GM13977 (cell line): ENCODE data around the gene DOCK9.

Source experiments
- DNase-seq: peaks from one replicate; pipeline ENCODE4 v3.0.0; 2012; ENCODE audit warnings: low spot score
- in situ Hi-C: fragments of 300-500 bp; cut with MboI; formaldehyde crosslinking; loops from one replicate; pipeline ENCODE4 v1.12.0; 2022; ENCODE audit warnings: low sequenced_read_pairs, low pct_unique_long_range_greater_than_20kb, mixed read lengths, inconsistent platforms; ENCODE audit not compliant: unreplicated experiment
- TF ChIP-seq, protein P1 (sequence below): IDR thresholded peaks from 2 replicates; pipeline ENCODE4 v1.5.1; 2012; ENCODE audit warnings: mild to moderate bottlenecking, control low read depth; ENCODE audit not compliant: insufficient read depth; ENCODE audit errors: extremely low read depth, missing control alignments

The DOCK9 gene

DNA sequence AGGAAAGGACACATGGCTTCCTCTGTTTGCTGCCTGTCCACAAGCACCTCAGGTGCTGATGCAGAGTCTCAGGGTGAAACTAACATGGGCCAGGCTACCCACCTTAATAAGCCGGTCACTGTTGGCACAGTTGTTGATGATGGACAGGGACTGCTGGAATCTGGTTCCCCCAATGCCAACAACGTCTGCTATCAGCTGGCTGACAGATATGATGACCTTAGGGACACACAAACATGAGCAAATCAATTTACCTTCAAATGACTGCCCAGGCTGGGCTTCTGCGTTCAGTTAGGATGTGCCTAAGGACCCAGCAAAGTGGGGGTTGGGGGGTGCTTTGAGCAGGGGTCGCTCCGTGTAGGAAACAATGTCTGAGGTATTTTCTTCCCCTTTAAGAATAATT is 148.3 kb downstream of the DOCK9 start:
- in situ Hi-C loops = loop anchor here (25.0 kb wide), 1 partner anchor 967 kb away; no protein-coding TSS in a partner anchor
- TF ChIP-seq, protein P1, sequence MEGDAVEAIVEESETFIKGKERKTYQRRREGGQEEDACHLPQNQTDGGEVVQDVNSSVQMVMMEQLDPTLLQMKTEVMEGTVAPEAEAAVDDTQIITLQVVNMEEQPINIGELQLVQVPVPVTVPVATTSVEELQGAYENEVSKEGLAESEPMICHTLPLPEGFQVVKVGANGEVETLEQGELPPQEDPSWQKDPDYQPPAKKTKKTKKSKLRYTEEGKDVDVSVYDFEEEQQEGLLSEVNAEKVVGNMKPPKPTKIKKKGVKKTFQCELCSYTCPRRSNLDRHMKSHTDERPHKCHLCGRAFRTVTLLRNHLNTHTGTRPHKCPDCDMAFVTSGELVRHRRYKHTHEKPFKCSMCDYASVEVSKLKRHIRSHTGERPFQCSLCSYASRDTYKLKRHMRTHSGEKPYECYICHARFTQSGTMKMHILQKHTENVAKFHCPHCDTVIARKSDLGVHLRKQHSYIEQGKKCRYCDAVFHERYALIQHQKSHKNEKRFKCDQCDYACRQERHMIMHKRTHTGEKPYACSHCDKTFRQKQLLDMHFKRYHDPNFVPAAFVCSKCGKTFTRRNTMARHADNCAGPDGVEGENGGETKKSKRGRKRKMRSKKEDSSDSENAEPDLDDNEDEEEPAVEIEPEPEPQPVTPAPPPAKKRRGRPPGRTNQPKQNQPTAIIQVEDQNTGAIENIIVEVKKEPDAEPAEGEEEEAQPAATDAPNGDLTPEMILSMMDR = no peak
- no peak for DNase-seq

DNA sequence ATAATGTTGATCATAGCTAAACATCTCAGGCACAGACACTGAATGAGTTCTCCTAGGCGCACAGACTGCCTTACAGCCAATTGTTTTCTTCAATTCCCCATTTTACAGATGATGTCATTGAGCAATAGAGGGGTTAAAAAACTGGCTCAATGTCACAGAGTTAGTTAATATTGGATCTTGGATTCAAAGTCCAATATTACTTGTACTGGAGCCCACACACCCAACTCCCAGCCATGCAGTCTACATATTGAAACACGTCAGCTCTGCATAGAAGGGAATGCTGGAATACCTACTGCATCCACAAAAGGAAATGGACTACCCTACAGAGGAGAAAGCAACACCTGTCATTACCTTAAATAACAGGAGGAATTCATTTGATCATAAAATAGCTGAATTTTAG is 149.2 kb downstream of the DOCK9 start:
- in situ Hi-C loops = loop anchor here (25.0 kb wide), 1 partner anchor 966 kb away; no protein-coding TSS in a partner anchor
- TF ChIP-seq, protein P1 = no peak
- DNase-seq = no peak

DNA sequence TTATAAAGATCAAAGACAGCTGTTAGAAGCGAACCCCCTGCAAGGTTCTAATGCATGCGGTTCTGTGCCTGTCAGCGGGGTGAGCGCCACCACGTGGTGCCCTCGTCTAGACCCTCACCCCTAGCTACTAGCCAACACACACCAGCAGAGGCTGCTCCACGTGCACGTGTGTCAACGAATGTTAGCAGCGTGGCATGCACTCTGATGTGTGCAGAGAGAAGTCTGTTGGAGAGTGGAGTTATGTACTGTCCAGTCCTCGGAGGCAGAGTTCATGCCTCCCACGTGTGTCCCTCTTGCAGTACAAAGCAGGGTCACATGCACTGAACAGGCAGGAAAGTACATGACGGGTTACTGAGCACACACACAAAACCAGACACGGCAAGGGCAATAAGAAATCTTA is 150.4 kb downstream of the DOCK9 start:
- in situ Hi-C loops = loop anchor here (25.0 kb wide), 1 partner anchor 965 kb away; no protein-coding TSS in a partner anchor
- DNase-seq = no peak
- TF ChIP-seq, protein P1 = no peak

DNA sequence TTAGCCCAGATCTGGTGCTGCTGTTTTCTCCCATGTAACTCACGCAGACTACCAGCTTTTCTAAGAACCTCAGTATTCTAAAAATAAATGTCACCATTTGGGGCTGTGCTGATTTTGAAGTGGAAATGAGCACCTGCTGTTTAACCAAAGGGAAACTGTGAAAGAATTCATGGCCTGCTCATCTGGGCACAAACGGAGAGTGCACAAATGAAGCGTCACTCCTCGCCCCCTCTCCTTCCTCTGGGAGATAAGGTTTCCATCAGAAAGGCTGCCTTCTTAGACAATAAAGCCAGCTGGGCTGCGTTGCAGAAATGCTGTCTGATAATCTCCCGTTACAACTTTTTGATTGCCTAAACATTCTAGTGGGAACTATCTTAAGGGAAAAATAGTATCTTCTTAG is 151.7 kb downstream of the DOCK9 start:
- no peak for DNase-seq
- TF ChIP-seq, protein P1 = no peak
- in situ Hi-C loops = loop anchor here (25.0 kb wide), 1 partner anchor 964 kb away; no protein-coding TSS in a partner anchor

DNA sequence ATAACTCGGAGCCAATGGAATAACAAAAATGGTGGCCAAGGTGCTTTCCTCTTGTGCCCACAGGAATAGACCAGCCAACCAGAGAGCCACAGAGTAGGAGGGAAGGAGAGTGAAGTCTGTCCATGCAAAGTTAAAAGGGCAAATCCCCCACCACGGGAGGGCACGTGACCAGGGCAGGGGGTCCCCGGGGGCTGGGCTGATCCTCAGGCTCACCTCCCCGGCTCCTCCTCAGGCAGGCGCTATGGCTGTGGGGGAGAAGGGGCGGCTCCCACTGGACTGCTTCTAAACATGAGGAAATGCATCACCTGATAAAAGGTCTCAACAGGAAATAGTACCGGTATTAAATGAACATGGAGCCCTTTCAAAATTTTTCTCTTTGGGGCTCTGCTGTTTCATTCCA is 152.2 kb downstream of the DOCK9 start:
- TF ChIP-seq, protein P1 = no peak
- DNase-seq = no peak
- in situ Hi-C loops = loop anchor here (25.0 kb wide), 1 partner anchor 963 kb away; no protein-coding TSS in a partner anchor

DNA sequence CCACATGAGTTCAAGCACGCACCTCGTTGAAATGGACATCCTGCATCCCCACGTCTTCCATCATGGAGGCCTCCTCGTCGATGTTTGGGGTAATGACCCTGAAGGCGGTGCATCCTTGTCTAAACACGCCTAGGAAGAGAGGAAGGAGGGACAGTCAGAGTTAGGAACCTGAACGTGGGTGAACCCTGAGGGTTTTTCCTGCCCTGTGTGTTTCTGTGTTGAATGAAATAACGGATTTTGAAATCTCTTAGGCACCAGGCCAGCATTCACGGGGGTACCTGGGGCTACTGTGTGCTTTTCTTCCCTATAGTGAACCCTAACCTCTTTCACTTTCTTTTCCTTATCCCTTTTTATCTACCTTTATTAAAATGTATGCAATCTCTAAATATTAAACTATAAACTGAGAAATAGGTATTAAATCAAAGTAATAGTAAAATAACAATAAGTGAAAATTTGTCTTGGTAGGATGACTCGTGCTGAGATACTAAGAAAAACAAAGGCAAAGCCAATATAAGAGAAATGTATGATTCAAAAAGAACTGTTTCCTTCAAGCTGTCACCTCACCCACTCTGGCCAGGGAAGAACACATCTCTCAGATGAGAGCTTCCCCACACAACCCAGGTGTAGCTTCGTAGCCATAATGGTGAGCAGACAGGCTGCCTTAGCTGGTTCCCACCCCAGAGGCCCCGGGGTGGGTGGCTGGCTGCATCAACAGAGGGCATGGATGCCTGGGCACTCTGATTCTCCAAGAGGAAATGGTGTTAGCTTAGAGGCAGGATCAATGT is 153.3 kb downstream of the DOCK9 start:
- TF ChIP-seq, protein P1 = no peak
- in situ Hi-C loops = loop anchor here (25.0 kb wide), 1 partner anchor 962 kb away; no protein-coding TSS in a partner anchor
- DNase-seq = no peak
